HG02642 (cell line): Measurements from ENCODE around the gene TAS2R16.
"Not testable (repeated sequence)": the region's sequence is repeated elsewhere in the genome, so short reads cannot be mapped to it uniquely, and the experiment has no call there.

ENCODE experiments used
- ATAC-seq: cut with Tn5 transposase; IDR thresholded peaks from one replicate; pipeline ENCODE4 v1.9.1; 2021; ENCODE audit warnings: mild to moderate bottlenecking; ENCODE audit not compliant: unreplicated experiment, poor library complexity

TAS2R16 gene

DNA sequence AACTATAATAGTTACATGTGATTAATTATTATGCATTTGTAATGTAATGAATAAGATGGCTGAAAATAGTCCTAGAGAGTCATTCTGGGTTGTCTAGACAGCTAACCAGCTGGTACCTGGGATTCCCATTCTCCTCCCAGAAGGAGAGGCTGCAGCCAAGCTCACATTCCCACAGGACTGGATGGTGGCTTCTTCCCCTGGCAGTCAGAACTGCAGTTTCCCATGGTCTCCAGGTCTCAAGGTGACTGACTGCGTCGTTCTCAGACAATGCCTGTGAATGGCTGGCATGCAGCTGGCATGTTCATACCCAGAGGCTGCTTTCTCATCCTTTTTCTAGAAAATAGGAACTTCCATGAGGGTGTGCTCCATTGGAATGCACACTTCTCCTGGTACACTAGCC, 21.3 kb downstream of the TAS2R16 start:
- no peak for ATAC-seq

DNA sequence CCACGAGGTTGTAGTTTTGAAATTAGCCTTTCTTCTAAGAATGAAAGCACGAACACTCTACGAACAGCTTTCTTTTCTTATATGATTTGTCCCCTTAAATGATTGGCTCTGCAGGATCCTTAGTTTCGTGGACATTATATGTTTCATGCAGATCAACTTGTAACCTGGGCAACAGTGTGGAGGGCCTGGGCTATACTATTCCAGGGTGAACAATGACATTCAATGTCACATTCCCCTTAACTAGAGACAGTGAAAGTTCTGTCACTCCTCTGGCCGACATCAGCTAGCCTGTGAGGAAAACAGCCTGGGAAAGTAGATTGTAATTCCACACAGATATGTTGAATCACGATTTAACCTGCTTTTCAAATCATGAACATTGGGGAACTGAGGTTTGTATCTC, 23.4 kb downstream of the TAS2R16 start:
- no peak for ATAC-seq

GRCh38 chr7:122970740-122971725, 24.5 kb downstream of the TAS2R16 start:
- no peak for ATAC-seq

- no peak for ATAC-seq
These were observed 27.1 kb downstream of the TAS2R16 start for GRCh38 chr7:122968389-122968788.

GRCh38 chr7:122965306-122965705, 30.2 kb downstream of the TAS2R16 start:
- ATAC-seq = no peak

- ATAC-seq = not testable (repeated sequence)
These were observed 41.8 kb downstream of the TAS2R16 start for GRCh38 chr7:122953678-122954077.

- ATAC-seq = no peak
These were observed 44.5 kb downstream of the TAS2R16 start for GRCh38 chr7:122951006-122951405.

- ATAC-seq = no peak
These were observed 46.3 kb downstream of the TAS2R16 start for GRCh38 chr7:122949186-122949585.
